ENCODE results near the gene CABP1. TPM values are rescaled to one million over a fixed set of nuclear protein-coding genes. Genes with fewer than 3 reads are reported as not detected.
A peak's percentile ranks its signal among the peaks of the same experiment; 100 is the strongest.

Gene CABP1
- total RNA-seq (1 to 10 TPM in 2 of 7 donors, under 1 TPM in 4, not detected in 1; 0.33 to 1.5 (median 0.79) TPM), polyA plus RNA-seq (1 to 10 TPM in 1 of 2 donors, under 1 TPM in 1; 0.74 to 2.6 TPM)
- long read RNA-seq, donor 1, partial matches to known transcripts, result 0 of 1 reads
- long read RNA-seq, donor 1, other reads (novel, unspliced or antisense), result 1 of 1 reads
- long read RNA-seq, donor 2, partial matches to known transcripts, result 0 of 1 reads
- long read RNA-seq, donor 2, other reads (novel, unspliced or antisense), result 0 of 1 reads
- long read RNA-seq, donor 3, result 0 reads

DNA sequence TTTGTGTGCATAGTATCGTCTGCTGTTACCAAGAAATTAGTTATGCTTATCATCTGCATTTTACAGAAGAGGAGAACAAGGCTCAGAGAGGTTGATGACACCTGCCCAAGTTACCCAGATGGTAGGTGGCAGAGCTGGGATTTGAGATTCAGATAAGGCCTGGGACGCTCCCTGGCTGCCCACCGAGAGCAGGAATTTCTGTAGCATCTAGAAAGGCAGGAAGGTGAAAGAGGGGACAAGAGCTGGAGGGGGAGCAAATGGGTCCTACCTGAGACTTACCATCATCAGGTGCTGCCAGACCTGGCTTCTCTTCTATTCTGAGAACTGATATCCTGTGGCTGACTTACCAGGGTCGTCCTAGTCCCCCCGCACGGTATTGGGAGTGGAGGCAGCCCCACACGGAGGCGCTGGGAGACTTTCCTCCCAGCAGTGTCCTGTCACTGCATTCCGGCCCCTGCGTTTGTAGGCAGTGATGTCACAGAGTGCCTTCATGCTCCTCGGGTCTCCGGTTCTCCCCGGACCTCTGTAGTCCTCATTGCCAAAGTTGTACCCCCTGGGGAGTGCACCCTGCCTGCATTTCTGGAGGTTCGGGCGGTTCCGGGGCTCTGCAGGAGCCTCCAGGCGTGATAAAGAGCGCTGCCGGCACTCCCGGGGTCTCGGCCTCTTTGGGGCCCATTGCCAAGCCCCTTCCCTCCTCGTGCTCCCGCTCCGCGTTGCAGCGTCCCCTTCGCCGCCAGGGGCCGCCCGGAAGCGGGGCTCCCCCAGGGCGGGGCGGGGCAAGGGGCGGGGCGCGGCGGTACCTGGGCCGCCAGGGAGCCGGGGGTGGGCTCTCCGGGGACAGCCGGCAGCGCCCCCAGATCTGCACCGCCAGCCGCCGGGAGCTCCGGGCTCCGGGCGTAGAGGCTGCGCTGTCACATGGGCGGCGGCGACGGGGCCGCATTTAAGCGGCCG, at the start of gene CABP1:
Gene CABP1, plus strand, starts transcription at position 856 of the 951 bp plus-strand sequence. Its CDS starts 60 bp downstream, at position 916.
- H3K27me3 ChIP-seq, result no peaks in the 10 kb centered on the region
- intact Hi-C loops (cut with DNase I), result loop anchor here in 2 of 4 donors (10.0 kb wide), 2 partner anchors 75 to 325 kb away; partner anchors contain the start of gene UNC119B (in 1 of the 2)
- TF ChIP-seq, protein P1, sequence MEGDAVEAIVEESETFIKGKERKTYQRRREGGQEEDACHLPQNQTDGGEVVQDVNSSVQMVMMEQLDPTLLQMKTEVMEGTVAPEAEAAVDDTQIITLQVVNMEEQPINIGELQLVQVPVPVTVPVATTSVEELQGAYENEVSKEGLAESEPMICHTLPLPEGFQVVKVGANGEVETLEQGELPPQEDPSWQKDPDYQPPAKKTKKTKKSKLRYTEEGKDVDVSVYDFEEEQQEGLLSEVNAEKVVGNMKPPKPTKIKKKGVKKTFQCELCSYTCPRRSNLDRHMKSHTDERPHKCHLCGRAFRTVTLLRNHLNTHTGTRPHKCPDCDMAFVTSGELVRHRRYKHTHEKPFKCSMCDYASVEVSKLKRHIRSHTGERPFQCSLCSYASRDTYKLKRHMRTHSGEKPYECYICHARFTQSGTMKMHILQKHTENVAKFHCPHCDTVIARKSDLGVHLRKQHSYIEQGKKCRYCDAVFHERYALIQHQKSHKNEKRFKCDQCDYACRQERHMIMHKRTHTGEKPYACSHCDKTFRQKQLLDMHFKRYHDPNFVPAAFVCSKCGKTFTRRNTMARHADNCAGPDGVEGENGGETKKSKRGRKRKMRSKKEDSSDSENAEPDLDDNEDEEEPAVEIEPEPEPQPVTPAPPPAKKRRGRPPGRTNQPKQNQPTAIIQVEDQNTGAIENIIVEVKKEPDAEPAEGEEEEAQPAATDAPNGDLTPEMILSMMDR (IDR thresholded peaks at IDR 0.05), result no peak
- TF ChIP-seq EP300 (IDR thresholded peaks at IDR 0.05) (no peak), POLR2A (IDR thresholded peaks at IDR 0.05) (no peak)
- DNase-seq, result no peak
- 7 to 19% (median 7%) methylated on average over 18 to 56 of the region's 56 CpGs for WGBS, 3 donors
- peaks cover 9% of the 10 kb centered on the region for H3K4me1 ChIP-seq (ENCODE audit: insufficient read depth)
- no peak within 1 kb of the TSS for H3K27ac ChIP-seq
- peak within 1 kb of the TSS; percentile 26 for H3K4me3 ChIP-seq
- no peaks in the 10 kb centered on the region for H3K9me3 ChIP-seq
- no peaks in the 10 kb centered on the region for H3K36me3 ChIP-seq

DNA sequence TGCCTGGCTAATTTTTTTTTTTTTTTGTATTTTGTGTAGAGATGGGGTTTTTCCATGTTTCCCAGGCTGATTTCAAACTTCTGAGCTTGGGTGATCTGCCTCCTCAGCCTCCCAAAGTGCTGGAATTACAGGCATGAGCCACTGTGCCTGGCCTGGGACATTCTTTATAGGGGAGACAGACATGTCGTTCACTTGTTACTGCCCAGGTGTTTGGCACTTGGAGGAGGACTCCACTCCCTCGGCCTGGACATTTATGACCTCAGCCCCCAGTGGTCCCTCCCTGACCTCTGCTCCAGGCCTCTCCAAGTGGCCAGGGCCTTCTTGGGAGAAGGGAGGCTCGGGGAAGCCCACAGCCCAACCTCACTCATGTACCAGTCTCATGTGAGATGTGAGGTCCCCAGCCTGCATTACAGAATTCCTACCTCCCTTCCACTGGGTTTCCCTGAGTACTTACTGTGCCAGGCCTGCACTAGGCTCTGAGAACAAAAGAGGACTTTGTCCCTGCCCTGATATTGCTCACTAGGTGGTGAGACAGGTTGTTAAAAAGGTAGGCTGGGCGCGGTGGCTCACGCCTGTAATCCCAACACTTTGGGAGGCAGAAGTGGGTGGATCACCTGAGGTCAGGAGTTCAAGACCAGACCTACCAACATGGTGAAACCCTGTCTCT, 49.6 kb upstream of the CABP1 start:
- H3K27me3 ChIP-seq, result no peaks in the 10 kb centered on the region
- H3K9me3 ChIP-seq, result no peaks in the 10 kb centered on the region
- DNase-seq, result no peak
- intact Hi-C loops (cut with DNase I), result no loop called here
- 71 to 77% (median 72%) methylated on average over 6 of the region's 6 CpGs for WGBS, 3 donors
- H3K27ac ChIP-seq, result no peak overlapping the region
- H3K4me3 ChIP-seq, result no peak overlapping the region
- no peaks in the 10 kb centered on the region for H3K36me3 ChIP-seq
- TF ChIP-seq EP300 (IDR thresholded peaks at IDR 0.05) (no peak), POLR2A (IDR thresholded peaks at IDR 0.05) (no peak)
- TF ChIP-seq, protein P1 (IDR thresholded peaks at IDR 0.05), result no peak
- H3K4me1 ChIP-seq (ENCODE audit: insufficient read depth), result no peaks in the 10 kb centered on the region

DNA sequence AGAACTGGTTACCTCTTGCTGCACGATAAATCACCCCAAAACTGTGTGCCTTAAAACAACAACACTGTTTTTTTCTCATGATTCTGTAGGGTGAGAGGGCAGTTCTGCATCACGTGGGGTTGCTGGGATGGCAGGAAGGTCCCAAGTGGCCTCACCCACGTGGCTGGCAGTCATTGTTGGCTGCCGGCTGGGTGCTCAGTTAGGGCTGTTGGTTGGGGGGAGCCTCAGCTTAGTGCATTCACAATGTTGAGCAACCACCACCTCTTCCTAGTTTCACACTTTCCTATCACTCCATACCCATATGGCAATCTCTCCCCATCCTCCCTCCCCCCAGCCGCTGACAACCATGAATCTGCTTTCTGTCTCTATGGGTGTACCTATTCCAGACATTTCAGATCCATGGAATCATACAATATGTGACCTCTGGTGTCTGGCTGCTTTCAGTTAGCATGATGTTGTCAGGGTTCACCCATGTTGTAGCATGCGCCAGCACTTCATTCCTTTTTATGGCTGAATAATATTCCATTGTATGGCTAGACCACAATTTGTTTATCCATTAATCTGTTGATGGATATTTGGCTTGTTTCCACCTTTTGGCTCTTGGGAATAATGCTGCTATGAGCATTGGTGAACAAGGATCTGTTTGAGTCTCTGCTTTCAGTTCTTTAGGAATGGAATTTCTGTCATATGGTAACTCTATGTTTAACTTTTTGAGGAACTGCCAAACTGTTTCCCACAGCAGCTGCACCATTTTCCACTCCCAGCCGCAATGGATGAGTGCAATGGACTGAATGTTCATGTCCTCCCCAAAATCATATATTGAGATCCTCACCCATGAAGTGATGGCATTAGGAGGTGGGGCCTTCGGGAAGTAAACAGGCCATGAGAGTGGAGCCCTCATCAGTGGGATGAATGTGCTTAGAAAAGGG, 48.0 kb upstream of the CABP1 start:
- intact Hi-C loops (cut with DNase I), result no loop called here
- H3K27me3 ChIP-seq, result no peaks in the 10 kb centered on the region
- no peak overlapping the region for H3K27ac ChIP-seq
- H3K36me3 ChIP-seq, result no peaks in the 10 kb centered on the region
- 70 to 72% (median 71%) methylated on average over 8 of the region's 8 CpGs for WGBS, 3 donors
- H3K9me3 ChIP-seq, result no peaks in the 10 kb centered on the region
- DNase-seq, result no peak
- H3K4me3 ChIP-seq, result no peak overlapping the region
- TF ChIP-seq POLR2A (IDR thresholded peaks at IDR 0.05) (no peak), EP300 (IDR thresholded peaks at IDR 0.05) (no peak)
- H3K4me1 ChIP-seq (ENCODE audit: insufficient read depth), result no peaks in the 10 kb centered on the region

DNA sequence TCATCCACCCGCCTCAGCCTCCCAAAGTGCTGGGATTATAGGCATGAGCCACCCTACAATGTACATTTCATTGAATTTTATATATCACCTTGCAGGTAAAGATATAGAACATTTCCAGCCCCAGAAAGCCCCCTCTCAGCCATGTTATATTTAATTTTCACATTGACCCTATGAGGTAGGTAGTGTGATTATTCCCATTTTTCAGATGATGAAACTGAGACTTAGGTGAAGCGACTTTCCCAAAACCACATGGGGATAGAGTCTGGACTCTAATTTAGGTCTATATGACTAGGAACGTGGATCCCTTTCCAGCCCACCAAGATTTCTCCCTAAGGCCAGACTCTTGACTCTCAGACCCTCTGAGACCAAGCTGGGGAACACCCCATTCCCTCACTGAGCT, 43.5 kb upstream of the CABP1 start:
- WGBS, 3 donors, result 88 to 93% (median 89%) methylated on average over 3 of the region's 3 CpGs
- DNase-seq, result no peak
- TF ChIP-seq, protein P1 (IDR thresholded peaks at IDR 0.05), result no peak
- no peak for TF ChIP-seq EP300 (IDR thresholded peaks at IDR 0.05)
- no peak for TF ChIP-seq POLR2A (IDR thresholded peaks at IDR 0.05)

More for the DNA sequence above, 43.5 kb upstream of the CABP1 start:
- Histone ChIP-seq H3K27me3 (no peaks in the 10 kb centered on the region), H3K9me3 (no peaks in the 10 kb centered on the region), H3K27ac (no peak overlapping the region), H3K4me1 (ENCODE audit: insufficient read depth) (no peaks in the 10 kb centered on the region), H3K36me3 (no peaks in the 10 kb centered on the region), H3K4me3 (no peak overlapping the region)
- intact Hi-C loops (cut with DNase I), result no loop called here
